ENCODE results near the gene ARHGEF25.
A peak's percentile ranks its signal among the peaks of the same experiment; 100 is the strongest.

ARHGEF25 gene

GRCh38 chr12:57625261-57626032, 14.2 kb downstream of the ARHGEF25 start:
- no peaks in the 10 kb centered on the region for H3K9me3 ChIP-seq (ENCODE audit: severe bottlenecking)
- H3K4me1 ChIP-seq (ENCODE audit: insufficient read depth, poor library complexity, severe bottlenecking): no peaks in the 10 kb centered on the region
- H3K4me3 ChIP-seq (ENCODE audit: severe bottlenecking): no peak overlapping the region
- TF ChIP-seq, protein P1, sequence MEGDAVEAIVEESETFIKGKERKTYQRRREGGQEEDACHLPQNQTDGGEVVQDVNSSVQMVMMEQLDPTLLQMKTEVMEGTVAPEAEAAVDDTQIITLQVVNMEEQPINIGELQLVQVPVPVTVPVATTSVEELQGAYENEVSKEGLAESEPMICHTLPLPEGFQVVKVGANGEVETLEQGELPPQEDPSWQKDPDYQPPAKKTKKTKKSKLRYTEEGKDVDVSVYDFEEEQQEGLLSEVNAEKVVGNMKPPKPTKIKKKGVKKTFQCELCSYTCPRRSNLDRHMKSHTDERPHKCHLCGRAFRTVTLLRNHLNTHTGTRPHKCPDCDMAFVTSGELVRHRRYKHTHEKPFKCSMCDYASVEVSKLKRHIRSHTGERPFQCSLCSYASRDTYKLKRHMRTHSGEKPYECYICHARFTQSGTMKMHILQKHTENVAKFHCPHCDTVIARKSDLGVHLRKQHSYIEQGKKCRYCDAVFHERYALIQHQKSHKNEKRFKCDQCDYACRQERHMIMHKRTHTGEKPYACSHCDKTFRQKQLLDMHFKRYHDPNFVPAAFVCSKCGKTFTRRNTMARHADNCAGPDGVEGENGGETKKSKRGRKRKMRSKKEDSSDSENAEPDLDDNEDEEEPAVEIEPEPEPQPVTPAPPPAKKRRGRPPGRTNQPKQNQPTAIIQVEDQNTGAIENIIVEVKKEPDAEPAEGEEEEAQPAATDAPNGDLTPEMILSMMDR (IDR thresholded peaks at IDR 0.05; ENCODE audit: poor library complexity, severe bottlenecking): no peak
- H3K27me3 ChIP-seq (ENCODE audit: insufficient read depth, poor library complexity, severe bottlenecking): peaks cover 27% of the 10 kb centered on the region
- H3K27ac ChIP-seq (ENCODE audit: poor library complexity, severe bottlenecking): no peak overlapping the region
- ATAC-seq (ENCODE audit: low read depth): no peak
- DNase-seq (ENCODE audit: low spot score): peak; percentile 33
- no peaks in the 10 kb centered on the region for H3K36me3 ChIP-seq (ENCODE audit: low read depth)

GRCh38 chr12:57626111-57626920, 15.1 kb downstream of the ARHGEF25 start:
- Histone ChIP-seq H3K36me3 (ENCODE audit: low read depth) (no peaks in the 10 kb centered on the region), H3K4me1 (ENCODE audit: insufficient read depth, poor library complexity, severe bottlenecking) (no peaks in the 10 kb centered on the region), H3K27me3 (ENCODE audit: insufficient read depth, poor library complexity, severe bottlenecking) (peaks cover 19% of the 10 kb centered on the region), H3K4me3 (ENCODE audit: severe bottlenecking) (no peak overlapping the region), H3K9me3 (ENCODE audit: severe bottlenecking) (no peaks in the 10 kb centered on the region), H3K27ac (ENCODE audit: poor library complexity, severe bottlenecking) (no peak overlapping the region)
- ATAC-seq (ENCODE audit: low read depth) (no peak), DNase-seq (ENCODE audit: low spot score) (no peak)
- TF ChIP-seq, protein P1 (IDR thresholded peaks at IDR 0.05; ENCODE audit: poor library complexity, severe bottlenecking): no peak

DNA sequence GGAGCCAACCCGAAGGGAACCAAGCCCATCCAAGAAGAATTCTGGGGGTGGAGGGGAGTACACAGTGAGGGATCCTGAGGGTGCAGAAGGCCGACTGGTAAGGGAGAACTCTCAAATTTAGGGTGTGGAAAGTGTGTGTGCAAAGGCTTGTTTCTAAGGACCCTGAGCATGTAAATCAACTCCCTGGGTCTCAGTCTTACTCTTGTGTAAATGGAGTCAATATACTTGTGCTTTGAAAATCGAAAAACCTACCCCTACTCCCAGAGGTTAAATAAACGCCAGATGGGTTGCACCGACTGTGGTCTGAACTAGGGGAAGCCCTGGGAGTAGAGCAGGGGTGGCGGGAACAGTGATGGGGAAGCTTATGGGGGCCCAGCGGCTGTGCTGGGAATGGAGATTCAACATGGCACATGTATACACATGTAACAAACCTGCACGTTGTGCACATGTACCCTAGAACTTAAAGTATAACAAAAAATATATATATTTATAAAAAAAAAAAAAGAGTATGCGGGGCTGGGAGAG, 15.7 kb downstream of the ARHGEF25 start:
- no peaks in the 10 kb centered on the region for H3K4me1 ChIP-seq (ENCODE audit: insufficient read depth, poor library complexity, severe bottlenecking)
- H3K4me3 ChIP-seq (ENCODE audit: severe bottlenecking): no peak overlapping the region
- TF ChIP-seq, protein P1 (IDR thresholded peaks at IDR 0.05; ENCODE audit: poor library complexity, severe bottlenecking): no peak
- no peaks in the 10 kb centered on the region for H3K9me3 ChIP-seq (ENCODE audit: severe bottlenecking)
- H3K27me3 ChIP-seq (ENCODE audit: insufficient read depth, poor library complexity, severe bottlenecking): peaks cover 12% of the 10 kb centered on the region
- ATAC-seq (ENCODE audit: low read depth) (no peak), DNase-seq (ENCODE audit: low spot score) (no peak)
- no peak overlapping the region for H3K27ac ChIP-seq (ENCODE audit: poor library complexity, severe bottlenecking)
- no peaks in the 10 kb centered on the region for H3K36me3 ChIP-seq (ENCODE audit: low read depth)

- DNase-seq (ENCODE audit: low spot score) (peak; percentile 59), ATAC-seq (ENCODE audit: low read depth) (no peak; the same call in 2 of the 3 replicates)
- no peaks in the 10 kb centered on the region for H3K4me1 ChIP-seq (ENCODE audit: insufficient read depth, poor library complexity, severe bottlenecking)
- TF ChIP-seq, protein P1 (IDR thresholded peaks at IDR 0.05; ENCODE audit: poor library complexity, severe bottlenecking): no peak
- H3K9me3 ChIP-seq (ENCODE audit: severe bottlenecking): no peaks in the 10 kb centered on the region
- H3K27me3 ChIP-seq (ENCODE audit: insufficient read depth, poor library complexity, severe bottlenecking): peaks cover 9% of the 10 kb centered on the region
- no peak overlapping the region for H3K4me3 ChIP-seq (ENCODE audit: severe bottlenecking)
- no peak overlapping the region for H3K27ac ChIP-seq (ENCODE audit: poor library complexity, severe bottlenecking)
- no peaks in the 10 kb centered on the region for H3K36me3 ChIP-seq (ENCODE audit: low read depth)
These were observed 16.5 kb downstream of the ARHGEF25 start for GRCh38 chr12:57627501-57628279.
